ENCODE results near the gene OIP5.

- TF ChIP-seq CTCF (conservative IDR thresholded peaks at IDR 0.05; ENCODE audit: low read depth, low read length): no peak
- no peak for TF ChIP-seq EZH2 (IDR thresholded peaks at IDR 0.05; ENCODE audit: borderline replicate concordance, low read depth, low read length, poor library complexity, severe bottlenecking)
Measured at GRCh38 chr15:41331833-41332193, 578 bp downstream of the OIP5 start.
